HepG2 (cell line): Measurements from ENCODE around the gene RABGAP1L. TPM values are rescaled to one million over a fixed set of nuclear protein-coding genes. Genes with fewer than 3 reads are reported as not detected.

Experiments used
- BCL6 ChIP-seq: IDR thresholded peaks from 2 replicates; pipeline ENCODE4 v1.6.1; 2016; ENCODE audit warnings: missing genetic modification reagents, missing compliant biosample characterization
- ISL2 ChIP-seq: sonication (generic); formaldehyde crosslinking; IDR thresholded peaks from 2 replicates; pipeline ENCODE4 v1.5.0; 2020; ENCODE audit warnings: missing genetic modification reagents
- KAT7 ChIP-seq: IDR thresholded peaks from 2 replicates; pipeline ENCODE4 v1.6.1; 2018; ENCODE audit warnings: borderline replicate concordance, missing compliant biosample characterization
- PPARG ChIP-seq: conservative IDR thresholded peaks from 2 replicates; pipeline ENCODE4 v1.6.1; 2016; ENCODE audit warnings: missing biosample characterization, missing genetic modification reagents
- SCMH1 ChIP-seq: sonication (generic); formaldehyde crosslinking; IDR thresholded peaks from 2 replicates; pipeline ENCODE4 v1.9.0; 2021; ENCODE audit warnings: missing genetic modification reagents, mild to moderate bottlenecking, borderline replicate concordance
- WIZ ChIP-seq: sonication (generic); formaldehyde crosslinking; IDR thresholded peaks from 2 replicates; pipeline ENCODE4 v1.5.1; 2020; ENCODE audit warnings: mild to moderate bottlenecking, missing genetic modification reagents
- ZBTB8A ChIP-seq: sonication (generic); formaldehyde crosslinking; IDR thresholded peaks from 2 replicates; pipeline ENCODE4 v1.4.0; 2020; ENCODE audit warnings: mild to moderate bottlenecking, low read depth, missing genetic modification reagents, borderline replicate concordance
- polyA plus RNA-seq, 8 experiments: library from polyadenylated mRNA; depleted of rRNA in 3 of 8; stranded (reverse) in 7 of 8; unstranded in 1 of 8; fragments of >200 nt; fragmentation: Illumina TruSeq in 4 of 8; extraction: Trizol in 4 of 8; gene quantifications; 2 replicates each; pipeline versions ENCODE4 v1.2.1 to v1.2.3, GENCODE V29; 2011 to 2016; ENCODE audit warnings: low read depth in 4 of 8, missing spikeins in 1 of 8, mixed read lengths in 1 of 8; ENCODE audit not compliant: insufficient read depth in 1 of 8
- total RNA-seq, 5 experiments: library from RNA; depleted of rRNA; stranded (reverse); fragments of >200 nt; fragmentation: Illumina TruSeq; extraction: Trizol; gene quantifications; 2 replicates each; pipeline ENCODE4 v1.2.3, GENCODE V29; 2016; ENCODE audit warnings: low read depth in 1 of 5
- TF ChIP-seq, protein P1 (sequence below): sonication (generic); formaldehyde crosslinking; IDR thresholded peaks from 2 replicates; pipeline ENCODE4; 2020; ENCODE audit warnings: missing genetic modification reagents, mild to moderate bottlenecking, borderline replicate concordance
- TF ChIP-seq, protein P2 (sequence below): sonication (generic); formaldehyde crosslinking; IDR thresholded peaks from 2 replicates; pipeline ENCODE4 v1.4.0; 2020; ENCODE audit warnings: missing genetic modification reagents, borderline replicate concordance
- TF ChIP-seq, protein P3 (sequence below): IDR thresholded peaks from 2 replicates; pipeline ENCODE4 v1.6.1; 2012; ENCODE audit warnings: low read depth, low read length, improper control_type of control experiment
- TF ChIP-seq, protein P4 (sequence below): sonication (generic); formaldehyde crosslinking; IDR thresholded peaks from 2 replicates; pipeline ENCODE4 v1.4.0; 2020; ENCODE audit warnings: missing genetic modification reagents, borderline replicate concordance
- TF ChIP-seq, protein P5 (sequence below): sonication (generic); formaldehyde crosslinking; IDR thresholded peaks from 2 replicates; pipeline ENCODE4 v1.8.0; 2022; ENCODE audit warnings: mild to moderate bottlenecking, missing genetic modification reagents; ENCODE audit not compliant: insufficient replicate concordance
- TF ChIP-seq, protein P6 (sequence below): sonication (generic); formaldehyde crosslinking; IDR thresholded peaks from 2 replicates; pipeline ENCODE4 v1.4.0; 2020; ENCODE audit warnings: missing genetic modification reagents, low read depth, mild to moderate bottlenecking, borderline replicate concordance

The RABGAP1L gene
- total and polyA plus RNA-seq, 2 of the 13 experiments (the other 11 are each of a cell fraction or from before 2014, with no cell fraction given): 7.9 to 22.6 TPM

DNA sequence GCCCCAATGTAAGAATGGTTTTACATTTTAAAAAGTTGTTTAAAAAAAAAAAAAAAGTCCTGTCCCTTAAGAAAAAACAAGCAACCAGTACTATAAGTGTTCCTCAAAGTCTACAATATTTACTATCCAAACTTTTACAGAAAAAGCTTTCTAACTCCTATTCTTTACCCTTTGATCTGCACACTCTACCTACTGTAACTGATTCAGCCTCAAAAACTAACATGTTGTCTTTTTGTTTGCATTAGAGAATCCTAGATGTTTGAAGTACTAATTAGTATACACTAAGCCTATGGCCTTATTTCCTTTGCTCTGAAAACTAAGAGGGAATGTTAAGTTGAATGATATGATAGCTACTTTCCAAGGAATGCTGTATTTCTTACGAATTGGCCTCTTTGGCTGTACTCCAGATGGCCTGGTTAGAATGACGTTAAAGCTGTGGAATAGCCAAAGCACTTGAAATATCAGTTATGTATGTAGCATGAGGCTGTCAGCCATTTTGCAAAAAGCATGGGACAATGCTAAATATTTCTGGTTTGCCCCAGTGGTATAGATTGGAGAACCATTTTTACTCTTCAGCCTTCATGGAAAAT is 523.2 kb downstream of the RABGAP1L start (continued):
- TF ChIP-seq, protein P1, sequence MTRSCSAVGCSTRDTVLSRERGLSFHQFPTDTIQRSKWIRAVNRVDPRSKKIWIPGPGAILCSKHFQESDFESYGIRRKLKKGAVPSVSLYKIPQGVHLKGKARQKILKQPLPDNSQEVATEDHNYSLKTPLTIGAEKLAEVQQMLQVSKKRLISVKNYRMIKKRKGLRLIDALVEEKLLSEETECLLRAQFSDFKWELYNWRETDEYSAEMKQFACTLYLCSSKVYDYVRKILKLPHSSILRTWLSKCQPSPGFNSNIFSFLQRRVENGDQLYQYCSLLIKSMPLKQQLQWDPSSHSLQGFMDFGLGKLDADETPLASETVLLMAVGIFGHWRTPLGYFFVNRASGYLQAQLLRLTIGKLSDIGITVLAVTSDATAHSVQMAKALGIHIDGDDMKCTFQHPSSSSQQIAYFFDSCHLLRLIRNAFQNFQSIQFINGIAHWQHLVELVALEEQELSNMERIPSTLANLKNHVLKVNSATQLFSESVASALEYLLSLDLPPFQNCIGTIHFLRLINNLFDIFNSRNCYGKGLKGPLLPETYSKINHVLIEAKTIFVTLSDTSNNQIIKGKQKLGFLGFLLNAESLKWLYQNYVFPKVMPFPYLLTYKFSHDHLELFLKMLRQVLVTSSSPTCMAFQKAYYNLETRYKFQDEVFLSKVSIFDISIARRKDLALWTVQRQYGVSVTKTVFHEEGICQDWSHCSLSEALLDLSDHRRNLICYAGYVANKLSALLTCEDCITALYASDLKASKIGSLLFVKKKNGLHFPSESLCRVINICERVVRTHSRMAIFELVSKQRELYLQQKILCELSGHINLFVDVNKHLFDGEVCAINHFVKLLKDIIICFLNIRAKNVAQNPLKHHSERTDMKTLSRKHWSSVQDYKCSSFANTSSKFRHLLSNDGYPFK (CRISPR knock-in tag): no peak
- no peak for TF ChIP-seq SCMH1 (CRISPR knock-in tag)
- TF ChIP-seq WIZ (CRISPR knock-in tag): no peak
- TF ChIP-seq PPARG: peak; percentile 29; the same call in 1 of the 2 replicates
- TF ChIP-seq, protein P2, sequence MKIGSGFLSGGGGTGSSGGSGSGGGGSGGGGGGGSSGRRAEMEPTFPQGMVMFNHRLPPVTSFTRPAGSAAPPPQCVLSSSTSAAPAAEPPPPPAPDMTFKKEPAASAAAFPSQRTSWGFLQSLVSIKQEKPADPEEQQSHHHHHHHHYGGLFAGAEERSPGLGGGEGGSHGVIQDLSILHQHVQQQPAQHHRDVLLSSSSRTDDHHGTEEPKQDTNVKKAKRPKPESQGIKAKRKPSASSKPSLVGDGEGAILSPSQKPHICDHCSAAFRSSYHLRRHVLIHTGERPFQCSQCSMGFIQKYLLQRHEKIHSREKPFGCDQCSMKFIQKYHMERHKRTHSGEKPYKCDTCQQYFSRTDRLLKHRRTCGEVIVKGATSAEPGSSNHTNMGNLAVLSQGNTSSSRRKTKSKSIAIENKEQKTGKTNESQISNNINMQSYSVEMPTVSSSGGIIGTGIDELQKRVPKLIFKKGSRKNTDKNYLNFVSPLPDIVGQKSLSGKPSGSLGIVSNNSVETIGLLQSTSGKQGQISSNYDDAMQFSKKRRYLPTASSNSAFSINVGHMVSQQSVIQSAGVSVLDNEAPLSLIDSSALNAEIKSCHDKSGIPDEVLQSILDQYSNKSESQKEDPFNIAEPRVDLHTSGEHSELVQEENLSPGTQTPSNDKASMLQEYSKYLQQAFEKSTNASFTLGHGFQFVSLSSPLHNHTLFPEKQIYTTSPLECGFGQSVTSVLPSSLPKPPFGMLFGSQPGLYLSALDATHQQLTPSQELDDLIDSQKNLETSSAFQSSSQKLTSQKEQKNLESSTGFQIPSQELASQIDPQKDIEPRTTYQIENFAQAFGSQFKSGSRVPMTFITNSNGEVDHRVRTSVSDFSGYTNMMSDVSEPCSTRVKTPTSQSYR (CRISPR knock-in tag): no peak
- TF ChIP-seq BCL6: peak; percentile 92
- TF ChIP-seq KAT7 (CRISPR knock-in tag): no peak
- TF ChIP-seq, protein P3, sequence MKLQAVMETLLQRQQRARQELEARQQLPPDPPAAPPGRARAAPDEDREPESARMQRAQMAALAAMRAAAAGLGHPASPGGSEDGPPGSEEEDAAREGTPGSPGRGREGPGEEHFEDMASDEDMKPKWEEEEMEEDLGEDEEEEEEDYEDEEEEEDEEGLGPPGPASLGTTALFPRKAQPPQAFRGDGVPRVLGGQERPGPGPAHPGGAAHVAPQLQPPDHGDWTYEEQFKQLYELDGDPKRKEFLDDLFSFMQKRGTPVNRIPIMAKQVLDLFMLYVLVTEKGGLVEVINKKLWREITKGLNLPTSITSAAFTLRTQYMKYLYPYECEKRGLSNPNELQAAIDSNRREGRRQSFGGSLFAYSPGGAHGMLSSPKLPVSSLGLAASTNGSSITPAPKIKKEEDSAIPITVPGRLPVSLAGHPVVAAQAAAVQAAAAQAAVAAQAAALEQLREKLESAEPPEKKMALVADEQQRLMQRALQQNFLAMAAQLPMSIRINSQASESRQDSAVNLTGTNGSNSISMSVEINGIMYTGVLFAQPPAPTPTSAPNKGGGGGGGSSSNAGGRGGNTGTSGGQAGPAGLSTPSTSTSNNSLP: 0 out of 2 replicates have a peak, but pooled peaks have one; percentile 9
- TF ChIP-seq ZBTB8A (CRISPR knock-in tag): no peak
- TF ChIP-seq ISL2: peak; percentile 71; the same call in 1 of the 2 replicates
- TF ChIP-seq, protein P4, sequence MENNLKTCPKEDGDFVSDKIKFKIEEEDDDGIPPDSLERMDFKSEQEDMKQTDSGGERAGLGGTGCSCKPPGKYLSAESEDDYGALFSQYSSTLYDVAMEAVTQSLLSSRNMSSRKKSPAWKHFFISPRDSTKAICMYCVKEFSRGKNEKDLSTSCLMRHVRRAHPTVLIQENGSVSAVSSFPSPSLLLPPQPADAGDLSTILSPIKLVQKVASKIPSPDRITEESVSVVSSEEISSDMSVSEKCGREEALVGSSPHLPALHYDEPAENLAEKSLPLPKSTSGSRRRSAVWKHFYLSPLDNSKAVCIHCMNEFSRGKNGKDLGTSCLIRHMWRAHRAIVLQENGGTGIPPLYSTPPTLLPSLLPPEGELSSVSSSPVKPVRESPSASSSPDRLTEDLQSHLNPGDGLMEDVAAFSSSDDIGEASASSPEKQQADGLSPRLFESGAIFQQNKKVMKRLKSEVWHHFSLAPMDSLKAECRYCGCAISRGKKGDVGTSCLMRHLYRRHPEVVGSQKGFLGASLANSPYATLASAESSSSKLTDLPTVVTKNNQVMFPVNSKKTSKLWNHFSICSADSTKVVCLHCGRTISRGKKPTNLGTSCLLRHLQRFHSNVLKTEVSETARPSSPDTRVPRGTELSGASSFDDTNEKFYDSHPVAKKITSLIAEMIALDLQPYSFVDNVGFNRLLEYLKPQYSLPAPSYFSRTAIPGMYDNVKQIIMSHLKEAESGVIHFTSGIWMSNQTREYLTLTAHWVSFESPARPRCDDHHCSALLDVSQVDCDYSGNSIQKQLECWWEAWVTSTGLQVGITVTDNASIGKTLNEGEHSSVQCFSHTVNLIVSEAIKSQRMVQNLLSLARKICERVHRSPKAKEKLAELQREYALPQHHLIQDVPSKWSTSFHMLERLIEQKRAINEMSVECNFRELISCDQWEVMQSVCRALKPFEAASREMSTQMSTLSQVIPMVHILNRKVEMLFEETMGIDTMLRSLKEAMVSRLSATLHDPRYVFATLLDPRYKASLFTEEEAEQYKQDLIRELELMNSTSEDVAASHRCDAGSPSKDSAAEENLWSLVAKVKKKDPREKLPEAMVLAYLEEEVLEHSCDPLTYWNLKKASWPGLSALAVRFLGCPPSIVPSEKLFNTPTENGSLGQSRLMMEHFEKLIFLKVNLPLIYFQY (CRISPR knock-in tag): no peak
- TF ChIP-seq, protein P5, sequence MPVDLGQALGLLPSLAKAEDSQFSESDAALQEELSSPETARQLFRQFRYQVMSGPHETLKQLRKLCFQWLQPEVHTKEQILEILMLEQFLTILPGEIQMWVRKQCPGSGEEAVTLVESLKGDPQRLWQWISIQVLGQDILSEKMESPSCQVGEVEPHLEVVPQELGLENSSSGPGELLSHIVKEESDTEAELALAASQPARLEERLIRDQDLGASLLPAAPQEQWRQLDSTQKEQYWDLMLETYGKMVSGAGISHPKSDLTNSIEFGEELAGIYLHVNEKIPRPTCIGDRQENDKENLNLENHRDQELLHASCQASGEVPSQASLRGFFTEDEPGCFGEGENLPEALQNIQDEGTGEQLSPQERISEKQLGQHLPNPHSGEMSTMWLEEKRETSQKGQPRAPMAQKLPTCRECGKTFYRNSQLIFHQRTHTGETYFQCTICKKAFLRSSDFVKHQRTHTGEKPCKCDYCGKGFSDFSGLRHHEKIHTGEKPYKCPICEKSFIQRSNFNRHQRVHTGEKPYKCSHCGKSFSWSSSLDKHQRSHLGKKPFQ (CRISPR knock-in tag): no peak
- TF ChIP-seq, protein P6, sequence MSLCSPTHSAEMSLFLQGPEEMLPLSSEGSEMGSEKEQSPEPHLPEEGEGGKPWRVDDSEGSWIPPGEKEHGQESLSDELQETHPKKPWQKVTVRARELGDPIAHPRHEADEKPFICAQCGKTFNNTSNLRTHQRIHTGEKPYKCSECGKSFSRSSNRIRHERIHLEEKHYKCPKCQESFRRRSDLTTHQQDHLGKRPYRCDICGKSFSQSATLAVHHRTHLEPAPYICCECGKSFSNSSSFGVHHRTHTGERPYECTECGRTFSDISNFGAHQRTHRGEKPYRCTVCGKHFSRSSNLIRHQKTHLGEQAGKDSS (CRISPR knock-in tag): no peak
